Frontal cortex (tissue), 4 donors: ENCODE results near the gene RASSF5. TPM values are rescaled to one million over a fixed set of nuclear protein-coding genes. Genes with fewer than 3 reads are reported as not detected.

ENCODE experiments used
- DNase-seq, 2 donors: peaks; one replicate each; pipeline ENCODE4 v3.0.0; 2012; ENCODE audit warnings: low spot score in 2 of 2
- FAIRE-seq: peaks from 2 replicates; lab custom pipeline; 2012; peaks lifted over from hg19 to GRCh38; lab: Jason Lieb, UNC
- total RNA-seq: library from RNA; depleted of rRNA; stranded (reverse); fragments of >200 nt; gene quantifications from one replicate; pipeline ENCODE4 v1.2.3, GENCODE V29; 2014
- donor health status: control.
- donor health status: control.
- donor health status: control.

The RASSF5 gene
- total RNA-seq, 1 donor from 2014 or later, result 0.82 TPM

- DNase-seq, result no peak
- no peak for FAIRE-seq
Observed at GRCh38 chr1:206511362-206512057, 4.2 kb downstream of the RASSF5 start.

- no peak for DNase-seq
Observed at GRCh38 chr1:206512058-206512850, 4.9 kb downstream of the RASSF5 start.

GRCh38 chr1:206512851-206513180 lies 5.5 kb downstream of the RASSF5 start:
- DNase-seq, result no peak
- FAIRE-seq, result no peak

More at GRCh38 chr1:206512058-206512850, 4.9 kb downstream of the RASSF5 start:
- no peak for FAIRE-seq

- DNase-seq, result no peak
- no peak for FAIRE-seq
Observed at GRCh38 chr1:206513312-206514111, 6.2 kb downstream of the RASSF5 start.

- DNase-seq (no peak), FAIRE-seq (no peak)
Observed at GRCh38 chr1:206514813-206515387, 7.6 kb downstream of the RASSF5 start.

GRCh38 chr1:206516728-206516990 lies 9.3 kb downstream of the RASSF5 start:
- FAIRE-seq (no peak), DNase-seq (no peak)

GRCh38 chr1:206517784-206518183 lies 10.5 kb downstream of the RASSF5 start:
- no peak for FAIRE-seq

GRCh38 chr1:206518206-206518605 lies 10.9 kb downstream of the RASSF5 start:
- FAIRE-seq (no peak), DNase-seq (no peak)

More at GRCh38 chr1:206517784-206518183, 10.5 kb downstream of the RASSF5 start:
- no peak for DNase-seq

- DNase-seq, result no peak
- no peak for FAIRE-seq
Observed at GRCh38 chr1:206518743-206519142, 11.4 kb downstream of the RASSF5 start.

GRCh38 chr1:206521127-206521526 lies 13.8 kb downstream of the RASSF5 start:
- FAIRE-seq (no peak), DNase-seq (no peak)

- no peak for DNase-seq
- no peak for FAIRE-seq
Observed at GRCh38 chr1:206521694-206522402, 14.5 kb downstream of the RASSF5 start.

GRCh38 chr1:206524739-206525364 lies 17.5 kb downstream of the RASSF5 start:
- no peak for FAIRE-seq
- DNase-seq, result no peak

- no peak for FAIRE-seq
- DNase-seq, result no peak
Observed at GRCh38 chr1:206526064-206526911, 19.0 kb downstream of the RASSF5 start.

GRCh38 chr1:206529425-206529824 lies 22.1 kb downstream of the RASSF5 start:
- DNase-seq (no peak), FAIRE-seq (no peak)

- DNase-seq (no peak), FAIRE-seq (no peak)
Observed at GRCh38 chr1:206532368-206532767, 25.0 kb downstream of the RASSF5 start.

- FAIRE-seq (no peak), DNase-seq (no peak)
Observed at GRCh38 chr1:206534552-206534951, 27.2 kb downstream of the RASSF5 start.

- FAIRE-seq (no peak), DNase-seq (no peak)
Observed at GRCh38 chr1:206535853-206536188, 28.5 kb downstream of the RASSF5 start.

- no peak for FAIRE-seq
- no peak for DNase-seq
Observed at GRCh38 chr1:206537141-206537540, 29.8 kb downstream of the RASSF5 start.
